HepG2 (cell line): Measurements from ENCODE around the gene SCUBE1. TPM values are rescaled to one million over a fixed set of nuclear protein-coding genes. Genes with fewer than 3 reads are reported as not detected.

Source experiments
- ATAC-seq: fragments of 200-7000 bp; cut with Tn5 transposase; 3 replicates; pipeline ENCODE4 v1.9.1; 2020; ENCODE audit warnings: mild to moderate bottlenecking, moderate library complexity
- BruUV-seq: library from RNA; stranded (reverse); fragments of 400-500 nt; replicated peaks from 2 replicates; lab custom pipeline; 2021; lab: Mats Ljungman, UMichigan
- CTCF ChIA-PET: fragments of 300-600 bp; formaldehyde crosslinking; extraction: SDS; loops from one replicate; lab custom pipeline; 2021; ENCODE audit warnings: low total read pairs, inconsistent platforms, low intra/inter-chr PET ratio; lab: Yijun Ruan, JAX
- POLR2A ChIA-PET: fragments of 350-600 bp; sonication (Branson Sonifier 250); formaldehyde crosslinking; loops from one replicate; lab custom pipeline; 2020; ENCODE audit warnings: antibody characterized with exemption, inconsistent platforms; lab: Yijun Ruan, JAX
- DNase-seq: peaks from one replicate; pipeline ENCODE4 v3.0.0-alpha.2; 2015; ENCODE audit warnings: low spot score
- FAIRE-seq: peaks from 3 replicates; lab custom pipeline; 2011; peaks lifted over from hg19 to GRCh38; lab: Jason Lieb, UNC
- H2AFZ ChIP-seq: one replicate; pipeline ENCODE4 v1.6.1; 2011; ENCODE audit warnings: low read length, inconsistent platforms
- H3K27ac ChIP-seq: fragments of 300-600 bp; 3 replicates; pipeline ENCODE4 v1.8.0; 2011; ENCODE audit warnings: mixed run types, mild to moderate bottlenecking, mixed read lengths, low read length, inconsistent platforms; ENCODE audit not compliant: insufficient read depth; ENCODE audit errors: extremely low read length
- H3K27me3 ChIP-seq, 2 experiments: fragments of 200-600 bp in 1 of 2; 2 replicates in 1 of 2; 3 replicates in 1 of 2; pipeline versions ENCODE4 v1.6.0 to v1.8.0; 2011; ENCODE audit warnings: low read length in 2 of 2, mild to moderate bottlenecking in 2 of 2, moderate library complexity in 2 of 2, inconsistent platforms in 1 of 2; ENCODE audit not compliant: insufficient read depth in 2 of 2, control insufficient read depth in 1 of 2
- H3K36me3 ChIP-seq, 2 experiments: fragments of 200-600 bp in 1 of 2; replicated peaks in 1 of 2; 2 replicates in 1 of 2; 3 replicates in 1 of 2; pipeline versions ENCODE4 v1.5.1 to v1.8.0; 2011; ENCODE audit warnings: low read length in 2 of 2, inconsistent platforms in 1 of 2; ENCODE audit not compliant: insufficient read depth in 2 of 2, control insufficient read depth in 1 of 2
- H3K4me1 ChIP-seq: 2 replicates; pipeline ENCODE4 v1.5.1; 2012; ENCODE audit warnings: low read length, inconsistent platforms; ENCODE audit not compliant: insufficient read depth
- H3K4me2 ChIP-seq: 2 replicates; pipeline ENCODE4 v1.6.0; 2011; ENCODE audit warnings: low read depth, low read length, inconsistent platforms
- H3K4me3 ChIP-seq, 3 experiments: fragments of 200-600 bp in 1 of 3; sonication (generic), shearing (Covaris generic) in 1 of 3; replicated peaks in 1 of 3; 2 replicates each; pipeline ENCODE4 v1.5.1; 2011 to 2016; ENCODE audit warnings: low read length in 3 of 3, inconsistent platforms in 2 of 3, low read depth in 2 of 3, mild to moderate bottlenecking in 2 of 3, control low read depth in 1 of 3, mixed read lengths in 1 of 3; ENCODE audit not compliant: insufficient read depth in 1 of 3
- H3K79me2 ChIP-seq: one replicate; pipeline ENCODE4 v1.6.1; 2011; ENCODE audit warnings: low read length, inconsistent platforms; ENCODE audit not compliant: insufficient read depth
- H3K9ac ChIP-seq: 2 replicates; pipeline ENCODE4 v1.6.0; 2011; ENCODE audit warnings: mild to moderate bottlenecking, low read depth, low read length, inconsistent platforms; ENCODE audit not compliant: insufficient read depth
- H3K9me3 ChIP-seq: 2 replicates; pipeline ENCODE4 v1.5.1; 2012; ENCODE audit warnings: mild to moderate bottlenecking, low read length
- H4K20me1 ChIP-seq: 2 replicates; pipeline ENCODE4 v1.6.0; 2011; ENCODE audit warnings: inconsistent platforms, mild to moderate bottlenecking, low read length, moderate library complexity; ENCODE audit not compliant: insufficient read depth
- MXI1 ChIP-seq: IDR thresholded peaks from 3 replicates; pipeline ENCODE4 v1.6.1; 2012; ENCODE audit warnings: low read depth, low read length, inconsistent platforms, borderline replicate concordance
- SOX6 ChIP-seq, 2 experiments: fragments of 450-650 bp in 1 of 2; sonication (generic) in 1 of 2; formaldehyde crosslinking in 1 of 2; IDR thresholded peaks; 2 replicates each; pipeline versions ENCODE4 v1.4.0 to v1.6.1; 2017 to 2020; ENCODE audit warnings: antibody characterized with exemption in 1 of 2, mild to moderate bottlenecking in 1 of 2, missing genetic modification reagents in 1 of 2
- ZNF10 ChIP-seq: sonication (generic); formaldehyde crosslinking; IDR thresholded peaks from 2 replicates; pipeline ENCODE4 v1.4.0; 2020; ENCODE audit warnings: mild to moderate bottlenecking, low read depth, missing genetic modification reagents, borderline replicate concordance
- ZNF263 ChIP-seq: sonication (generic); formaldehyde crosslinking; IDR thresholded peaks from 2 replicates; pipeline ENCODE4 v1.4.0; 2020; ENCODE audit warnings: missing genetic modification reagents
- ZNF703 ChIP-seq: sonication (generic); formaldehyde crosslinking; IDR thresholded peaks from 2 replicates; pipeline ENCODE4 v1.5.1; 2020; ENCODE audit warnings: missing genetic modification reagents, mild to moderate bottlenecking, moderate library complexity, borderline replicate concordance
- WGBS: methylation state at CpG from one replicate; pipeline ENCODE4 v1.1.6; 2017; ENCODE audit warnings: low lambda C conversion rate; 5-methylcytosine and 5-hydroxymethylcytosine counted together
- in situ Hi-C: cut with HindIII; loops from 2 replicates; pipeline ENCODE4 v1.10.0; 2017; ENCODE audit warnings: low pct_unique_long_range_greater_than_20kb; ENCODE audit not compliant: extremely low pct_ligation_motif_present
- intact Hi-C: fragments of 100-400 bp; cut with micrococcal nuclease; formaldehyde crosslinking; loops from one replicate; pipeline ENCODE4 v1.10.0; 2022; ENCODE audit not compliant: unreplicated experiment
- polyA plus RNA-seq, 8 experiments: library from polyadenylated mRNA; depleted of rRNA in 3 of 8; stranded (reverse) in 7 of 8; unstranded in 1 of 8; fragments of >200 nt; fragmentation: Illumina TruSeq in 4 of 8; extraction: Trizol in 4 of 8; gene quantifications; 2 replicates each; pipeline versions ENCODE4 v1.2.1 to v1.2.3, GENCODE V29; 2011 to 2016; ENCODE audit warnings: low read depth in 4 of 8, missing spikeins in 1 of 8, mixed read lengths in 1 of 8; ENCODE audit not compliant: insufficient read depth in 1 of 8
- total RNA-seq, 5 experiments: library from RNA; depleted of rRNA; stranded (reverse); fragments of >200 nt; fragmentation: Illumina TruSeq; extraction: Trizol; gene quantifications; 2 replicates each; pipeline ENCODE4 v1.2.3, GENCODE V29; 2016; ENCODE audit warnings: low read depth in 1 of 5

Gene SCUBE1
- total and polyA plus RNA-seq, 2 of the 13 experiments (the other 11 are each of a cell fraction or from before 2014, with no cell fraction given): under 0.01 to 0.05 TPM

GRCh38 chr22:43208703-43209522 is 134.3 kb downstream of the SCUBE1 start:
- Histone ChIP-seq H3K9ac (no peak overlapping the region), H3K36me3 (no peaks in the 10 kb centered on the region), H3K4me3 (no peak overlapping the region), H3K27ac (no peak overlapping the region), H3K27me3 (peaks cover 13 to 56% of the 10 kb centered on the region in 2 experiments; a peak in 4 of 5 replicates), H2AFZ (no peak overlapping the region), H4K20me1 (no peaks in the 10 kb centered on the region), H3K4me2 (no peak overlapping the region), H3K4me1 (no peaks in the 10 kb centered on the region), H3K9me3 (no peaks in the 10 kb centered on the region), H3K79me2 (no peaks in the 10 kb centered on the region)
- BruUV-seq: no TSS peak
- in situ Hi-C loops: no loop called here
- POLR2A ChIA-PET: no interaction called here
- no peak for TF ChIP-seq ZNF263 (CRISPR knock-in tag)
- no peak for TF ChIP-seq ZNF10 (CRISPR knock-in tag)
- TF ChIP-seq SOX6 (IDR thresholded peaks at IDR 0.05): no peak
- no peak for TF ChIP-seq SOX6 (CRISPR knock-in tag; IDR thresholded peaks at IDR 0.05)
- no peak for TF ChIP-seq MXI1
- TF ChIP-seq ZNF703 (CRISPR knock-in tag): no peak
- no peak for ATAC-seq
- CTCF ChIA-PET: no interaction called here
- no peak for FAIRE-seq
- WGBS: 34% methylated on average over 7 of the region's 26 CpGs
- DNase-seq: no peak
- intact Hi-C loops: no loop called here
